ENCODE data around the gene BOD1L1. TPM values are rescaled to one million over a fixed set of nuclear protein-coding genes. Genes with fewer than 3 reads are reported as not detected.

Gene BOD1L1
- total RNA-seq, 1 donor from 2014 or later, result 55.2 TPM

- intact Hi-C loops (cut with DNase I), result no loop called here
- no peak for ATAC-seq
- DNase-seq (ENCODE audit: low spot score), result no peak
These were observed 95.9 kb downstream of the BOD1L1 start for GRCh38 chr4:13531625-13531998.

GRCh38 chr4:13530823-13531624 is 96.5 kb downstream of the BOD1L1 start:
- intact Hi-C loops (cut with DNase I), result no loop called here
- no peak for ATAC-seq
- DNase-seq (ENCODE audit: low spot score), result no peak

GRCh38 chr4:13529128-13529919 is 98.2 kb downstream of the BOD1L1 start:
- no peak for DNase-seq (ENCODE audit: low spot score)

GRCh38 chr4:13528821-13529127 is 98.8 kb downstream of the BOD1L1 start:
- no peak for ATAC-seq
- intact Hi-C loops (cut with DNase I), result no loop called here
- no peak for DNase-seq (ENCODE audit: low spot score)

More at GRCh38 chr4:13529128-13529919, 98.2 kb downstream of the BOD1L1 start:
- no peak for ATAC-seq
- intact Hi-C loops (cut with DNase I), result no loop called here

- no peak for DNase-seq (ENCODE audit: low spot score)
- intact Hi-C loops (cut with DNase I), result no loop called here
- ATAC-seq, result no peak
These were observed 99.3 kb downstream of the BOD1L1 start for GRCh38 chr4:13527981-13528820.

GRCh38 chr4:13527192-13527980 is 100.1 kb downstream of the BOD1L1 start:
- ATAC-seq (no peak), DNase-seq (ENCODE audit: low spot score) (no peak)
- intact Hi-C loops (cut with DNase I), result no loop called here

- DNase-seq (ENCODE audit: low spot score) (no peak), ATAC-seq (no peak)
- intact Hi-C loops (cut with DNase I), result no loop called here
These were observed 100.9 kb downstream of the BOD1L1 start for GRCh38 chr4:13526658-13527057.

GRCh38 chr4:13525606-13526281 is 101.8 kb downstream of the BOD1L1 start:
- intact Hi-C loops (cut with DNase I), result no loop called here

GRCh38 chr4:13524504-13525243 is 102.9 kb downstream of the BOD1L1 start:
- intact Hi-C loops (cut with DNase I), result no loop called here
- DNase-seq (ENCODE audit: low spot score), result no peak
- no peak for ATAC-seq

More at GRCh38 chr4:13525606-13526281, 101.8 kb downstream of the BOD1L1 start:
- ATAC-seq (no peak), DNase-seq (ENCODE audit: low spot score) (no peak)

- intact Hi-C loops (cut with DNase I), result no loop called here
- ATAC-seq (no peak), DNase-seq (ENCODE audit: low spot score) (no peak)
These were observed 103.7 kb downstream of the BOD1L1 start for GRCh38 chr4:13523591-13524503.

- DNase-seq (ENCODE audit: low spot score) (no peak), ATAC-seq (no peak)
- intact Hi-C loops (cut with DNase I), result no loop called here
These were observed 104.4 kb downstream of the BOD1L1 start for GRCh38 chr4:13523105-13523477.

GRCh38 chr4:13522282-13523104 is 105.0 kb downstream of the BOD1L1 start:
- intact Hi-C loops (cut with DNase I), result no loop called here
- DNase-seq (ENCODE audit: low spot score) (no peak), ATAC-seq (no peak)

- ATAC-seq (no peak), DNase-seq (ENCODE audit: low spot score) (no peak)
- intact Hi-C loops (cut with DNase I), result no loop called here
These were observed 106.5 kb downstream of the BOD1L1 start for GRCh38 chr4:13521047-13521446.

All from sciatic nerve (tissue), 2 donors.